ENCODE measurements around the gene IFI27L2.

The IFI27L2 gene

GRCh38 chr14:94129111-94129757 is at the start of gene IFI27L2:
Gene IFI27L2, minus strand, starts transcription at chr14:94129604. Its CDS starts 40 bp downstream, at chr14:94129564.
- TF ChIP-seq, protein P1, sequence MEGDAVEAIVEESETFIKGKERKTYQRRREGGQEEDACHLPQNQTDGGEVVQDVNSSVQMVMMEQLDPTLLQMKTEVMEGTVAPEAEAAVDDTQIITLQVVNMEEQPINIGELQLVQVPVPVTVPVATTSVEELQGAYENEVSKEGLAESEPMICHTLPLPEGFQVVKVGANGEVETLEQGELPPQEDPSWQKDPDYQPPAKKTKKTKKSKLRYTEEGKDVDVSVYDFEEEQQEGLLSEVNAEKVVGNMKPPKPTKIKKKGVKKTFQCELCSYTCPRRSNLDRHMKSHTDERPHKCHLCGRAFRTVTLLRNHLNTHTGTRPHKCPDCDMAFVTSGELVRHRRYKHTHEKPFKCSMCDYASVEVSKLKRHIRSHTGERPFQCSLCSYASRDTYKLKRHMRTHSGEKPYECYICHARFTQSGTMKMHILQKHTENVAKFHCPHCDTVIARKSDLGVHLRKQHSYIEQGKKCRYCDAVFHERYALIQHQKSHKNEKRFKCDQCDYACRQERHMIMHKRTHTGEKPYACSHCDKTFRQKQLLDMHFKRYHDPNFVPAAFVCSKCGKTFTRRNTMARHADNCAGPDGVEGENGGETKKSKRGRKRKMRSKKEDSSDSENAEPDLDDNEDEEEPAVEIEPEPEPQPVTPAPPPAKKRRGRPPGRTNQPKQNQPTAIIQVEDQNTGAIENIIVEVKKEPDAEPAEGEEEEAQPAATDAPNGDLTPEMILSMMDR (IDR thresholded peaks at IDR 0.05), result peak; percentile 55
- H3K4me3 ChIP-seq (ENCODE audit: low read depth in 1 of 2, low read length in 1 of 2), result peak within 1 kb of the TSS; percentile 70 to 73
- peaks cover 14% of the 10 kb centered on the region in 2 experiments for H3K4me1 ChIP-seq (ENCODE audit: control insufficient read depth in 1 of 2, insufficient read depth in 1 of 2, low read depth in 1 of 2, low read length in 1 of 2)
- peak within 1 kb of the TSS; percentile 1 for H3K27ac ChIP-seq
- no peaks in the 10 kb centered on the region for H3K36me3 ChIP-seq
- H3K9me3 ChIP-seq, result no peaks in the 10 kb centered on the region
- H3K27me3 ChIP-seq, result peaks cover 27% of the 10 kb centered on the region

DNA sequence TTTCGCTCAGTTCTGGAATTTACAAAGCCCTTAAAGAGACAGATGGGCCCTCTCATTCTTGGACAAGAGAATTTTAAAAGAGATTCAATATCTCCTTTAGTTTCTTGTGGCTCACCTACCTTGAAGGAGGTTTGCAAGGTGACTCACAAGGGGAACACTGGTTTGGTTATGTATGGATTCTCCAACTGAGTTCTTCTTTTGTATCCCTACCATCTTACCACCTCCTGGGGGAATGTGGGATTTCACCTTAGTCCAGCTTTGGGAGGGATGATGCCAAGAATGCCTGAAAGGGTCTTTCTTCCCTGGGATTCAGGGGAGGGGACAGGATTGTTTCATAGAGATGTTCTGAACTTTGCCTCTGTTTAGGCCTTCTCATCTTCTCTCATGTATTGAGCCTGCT is 48.4 kb upstream of the IFI27L2 start:
- H3K4me1 ChIP-seq (ENCODE audit: control insufficient read depth in 1 of 2, insufficient read depth in 1 of 2, low read depth in 1 of 2, low read length in 1 of 2), result peaks cover 7 to 16% of the 10 kb centered on the region in 2 experiments
- H3K27me3 ChIP-seq, result peaks cover 97% of the 10 kb centered on the region
- H3K9me3 ChIP-seq, result no peaks in the 10 kb centered on the region
- no peaks in the 10 kb centered on the region for H3K36me3 ChIP-seq
- TF ChIP-seq, protein P1 (IDR thresholded peaks at IDR 0.05), result no peak
- H3K27ac ChIP-seq, result no peak overlapping the region
- no peak overlapping the region for H3K4me3 ChIP-seq (ENCODE audit: low read depth in 1 of 2, low read length in 1 of 2)

- Histone ChIP-seq H3K27ac (no peak overlapping the region), H3K9me3 (no peaks in the 10 kb centered on the region), H3K27me3 (peaks cover 97% of the 10 kb centered on the region), H3K36me3 (no peaks in the 10 kb centered on the region), H3K4me1 (ENCODE audit: control insufficient read depth in 1 of 2, insufficient read depth in 1 of 2, low read depth in 1 of 2, low read length in 1 of 2) (peaks cover 7 to 16% of the 10 kb centered on the region in 2 experiments), H3K4me3 (ENCODE audit: low read depth in 1 of 2, low read length in 1 of 2) (no peak overlapping the region)
- TF ChIP-seq, protein P1 (IDR thresholded peaks at IDR 0.05), result no peak
These were observed 47.4 kb upstream of the IFI27L2 start for GRCh38 chr14:94176808-94177207.

DNA sequence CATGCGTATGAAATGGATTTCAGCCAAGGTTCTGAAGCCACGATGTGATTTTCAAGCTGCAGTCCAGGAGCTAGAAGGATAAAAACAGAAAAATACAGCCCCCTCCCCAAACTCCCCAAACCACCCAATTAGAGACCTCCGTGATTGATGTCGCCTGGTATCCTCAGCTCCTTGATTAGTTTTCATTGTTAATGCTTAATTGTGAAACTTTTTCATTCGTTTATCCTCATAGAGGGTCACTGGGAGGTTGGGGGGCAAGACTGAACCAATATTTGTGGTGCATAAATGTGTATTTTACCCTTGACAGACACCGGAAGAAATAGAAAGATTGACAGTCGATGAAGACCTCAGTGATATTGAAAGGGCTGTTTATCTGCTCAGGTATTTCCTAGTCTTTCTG is 46.3 kb upstream of the IFI27L2 start:
- H3K27ac ChIP-seq, result no peak overlapping the region
- TF ChIP-seq, protein P1 (IDR thresholded peaks at IDR 0.05), result no peak
- no peaks in the 10 kb centered on the region for H3K36me3 ChIP-seq
- no peaks in the 10 kb centered on the region for H3K9me3 ChIP-seq
- H3K27me3 ChIP-seq, result peaks cover 97% of the 10 kb centered on the region
- no peak overlapping the region for H3K4me3 ChIP-seq (ENCODE audit: low read depth in 1 of 2, low read length in 1 of 2)
- peaks cover 7 to 16% of the 10 kb centered on the region in 2 experiments for H3K4me1 ChIP-seq (ENCODE audit: control insufficient read depth in 1 of 2, insufficient read depth in 1 of 2, low read depth in 1 of 2, low read length in 1 of 2)

DNA sequence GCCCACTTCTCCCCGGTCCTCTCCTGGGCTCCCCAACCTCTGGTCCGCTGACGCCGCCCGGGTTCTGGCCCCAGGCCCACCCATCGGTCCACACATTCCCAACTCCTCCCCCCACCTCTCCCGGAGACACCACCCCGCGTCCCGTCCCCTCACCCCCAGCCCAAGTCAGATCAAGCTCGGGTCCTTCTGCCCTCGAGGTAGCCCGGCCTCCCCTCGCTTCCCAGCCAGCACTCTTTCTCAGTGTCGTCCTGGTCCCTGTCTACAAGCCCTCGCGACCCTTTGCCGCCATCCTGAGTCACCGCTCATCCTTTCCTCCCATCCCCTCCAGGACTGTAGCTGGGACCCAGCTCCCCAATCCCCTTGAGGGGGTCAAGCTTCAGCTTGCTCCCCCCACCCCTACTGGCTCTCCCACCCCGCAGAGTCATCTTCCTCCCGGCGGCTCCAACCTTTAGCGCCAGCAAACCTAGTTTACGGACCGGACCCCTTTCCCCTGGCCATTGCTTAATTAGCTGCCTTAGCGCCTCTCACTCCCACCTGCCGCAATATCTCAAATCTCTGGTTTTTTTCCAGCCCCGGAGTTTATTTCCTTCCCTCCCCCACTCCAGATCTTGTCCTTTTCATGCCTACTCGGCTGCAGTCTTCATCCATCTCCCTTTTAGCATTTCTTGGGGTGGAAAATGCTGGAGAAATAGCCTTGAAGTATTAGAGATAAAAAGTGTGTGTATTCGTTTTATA is 45.8 kb upstream of the IFI27L2 start:
- Histone ChIP-seq H3K4me1 (ENCODE audit: control insufficient read depth in 1 of 2, insufficient read depth in 1 of 2, low read depth in 1 of 2, low read length in 1 of 2) (peaks cover 7 to 20% of the 10 kb centered on the region in 2 experiments), H3K36me3 (no peaks in the 10 kb centered on the region), H3K27ac (no peak overlapping the region), H3K4me3 (ENCODE audit: low read depth in 1 of 2, low read length in 1 of 2) (peak overlapping the region in 1 of 2 experiments; percentile 66), H3K9me3 (no peaks in the 10 kb centered on the region), H3K27me3 (peaks cover 93% of the 10 kb centered on the region)
- TF ChIP-seq, protein P1 (IDR thresholded peaks at IDR 0.05), result no peak
